Liver (tissue), 3 donors: Measurements from ENCODE around the gene ALCAM.

Experiments used
- ATF3 ChIP-seq: IDR thresholded peaks from 2 replicates; pipeline ENCODE4 v1.6.1; 2016; ENCODE audit warnings: antibody characterized with exemption
- EGR1 ChIP-seq, 2 donors: IDR thresholded peaks; 2 replicates each; pipeline ENCODE4 v1.6.1; 2016 to 2018; ENCODE audit warnings: antibody characterized with exemption in 2 of 2, low read depth in 2 of 2
- FOXA2 ChIP-seq: IDR thresholded peaks from 2 replicates; pipeline ENCODE4 v1.6.1; 2016; ENCODE audit warnings: antibody characterized with exemption
- GABPA ChIP-seq, 2 donors: IDR thresholded peaks in 1 of 2; conservative IDR thresholded peaks in 1 of 2; 2 replicates each; pipeline ENCODE4 v1.6.1; 2016; ENCODE audit warnings: antibody characterized with exemption in 2 of 2, mild to moderate bottlenecking in 1 of 2, moderate library complexity in 1 of 2
- HNF4G ChIP-seq: IDR thresholded peaks from 2 replicates; pipeline ENCODE4 v1.6.1; 2016; ENCODE audit warnings: antibody characterized with exemption
- JUND ChIP-seq, 2 donors: IDR thresholded peaks; 2 replicates each; pipeline ENCODE4 v1.6.1; 2016; ENCODE audit warnings: antibody characterized with exemption in 2 of 2
- MAX ChIP-seq: IDR thresholded peaks from 2 replicates; pipeline ENCODE4 v1.6.1; 2016; ENCODE audit warnings: antibody characterized with exemption
- RAD21 ChIP-seq, 2 donors: IDR thresholded peaks; 2 replicates each; pipeline ENCODE4 v1.6.1; 2016; ENCODE audit warnings: antibody characterized with exemption in 2 of 2, mild to moderate bottlenecking in 2 of 2
- SP1 ChIP-seq: IDR thresholded peaks from 2 replicates; pipeline ENCODE4 v1.6.1; 2018; ENCODE audit warnings: antibody characterized with exemption, mild to moderate bottlenecking
- ZBTB33 ChIP-seq: IDR thresholded peaks from 2 replicates; pipeline ENCODE4 v1.6.1; 2016; ENCODE audit warnings: antibody characterized with exemption
- TF ChIP-seq, protein P1 (sequence below): fragments of 150-350 bp; IDR thresholded peaks from 2 replicates; pipeline ENCODE4 v1.5.1; 2017; ENCODE audit warnings: improper control_type of control experiment, low read depth, low read length; ENCODE audit not compliant: missing input control
- TF ChIP-seq, protein P2 (sequence below): IDR thresholded peaks from 2 replicates; pipeline ENCODE4 v1.6.1; 2016; ENCODE audit warnings: antibody characterized with exemption, mild to moderate bottlenecking
- donor health status: healthy.
- donor health status: healthy.

DNA sequence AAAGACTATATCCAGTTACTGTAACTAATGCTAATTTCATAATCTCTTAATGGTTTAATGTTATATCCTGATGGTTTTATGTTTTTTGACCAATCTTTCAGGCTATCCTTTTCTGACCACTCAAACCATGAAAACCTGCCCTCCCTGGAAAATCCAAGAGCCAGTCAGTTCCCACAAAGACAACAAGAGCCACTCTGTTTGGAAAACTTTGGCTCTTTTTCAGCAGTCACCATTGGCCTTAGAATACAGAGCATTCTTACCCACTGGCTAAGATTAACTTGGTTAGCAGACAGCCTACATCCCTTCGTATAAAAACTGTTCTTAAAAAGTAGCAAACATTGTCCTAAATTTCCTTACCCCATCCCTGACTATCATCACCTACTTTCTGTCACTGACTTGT is 32.9 kb downstream of the ALCAM start:
- TF ChIP-seq SP1 (no peak), ZBTB33 (no peak), GABPA (IDR thresholded peaks at IDR 0.05 in 1 of 2, conservative IDR thresholded peaks at IDR 0.05 in 1 of 2) (no peak), RAD21 (IDR thresholded peaks at IDR 0.05) (no peak), JUND (IDR thresholded peaks at IDR 0.05) (no peak), MAX (no peak), ATF3 (no peak), EGR1 (IDR thresholded peaks at IDR 0.05; ENCODE audit: low read depth in 2 of 2) (no peak), FOXA2 (no peak), HNF4G (no peak)
- TF ChIP-seq, protein P1, sequence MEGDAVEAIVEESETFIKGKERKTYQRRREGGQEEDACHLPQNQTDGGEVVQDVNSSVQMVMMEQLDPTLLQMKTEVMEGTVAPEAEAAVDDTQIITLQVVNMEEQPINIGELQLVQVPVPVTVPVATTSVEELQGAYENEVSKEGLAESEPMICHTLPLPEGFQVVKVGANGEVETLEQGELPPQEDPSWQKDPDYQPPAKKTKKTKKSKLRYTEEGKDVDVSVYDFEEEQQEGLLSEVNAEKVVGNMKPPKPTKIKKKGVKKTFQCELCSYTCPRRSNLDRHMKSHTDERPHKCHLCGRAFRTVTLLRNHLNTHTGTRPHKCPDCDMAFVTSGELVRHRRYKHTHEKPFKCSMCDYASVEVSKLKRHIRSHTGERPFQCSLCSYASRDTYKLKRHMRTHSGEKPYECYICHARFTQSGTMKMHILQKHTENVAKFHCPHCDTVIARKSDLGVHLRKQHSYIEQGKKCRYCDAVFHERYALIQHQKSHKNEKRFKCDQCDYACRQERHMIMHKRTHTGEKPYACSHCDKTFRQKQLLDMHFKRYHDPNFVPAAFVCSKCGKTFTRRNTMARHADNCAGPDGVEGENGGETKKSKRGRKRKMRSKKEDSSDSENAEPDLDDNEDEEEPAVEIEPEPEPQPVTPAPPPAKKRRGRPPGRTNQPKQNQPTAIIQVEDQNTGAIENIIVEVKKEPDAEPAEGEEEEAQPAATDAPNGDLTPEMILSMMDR, result no peak
- TF ChIP-seq, protein P2, sequence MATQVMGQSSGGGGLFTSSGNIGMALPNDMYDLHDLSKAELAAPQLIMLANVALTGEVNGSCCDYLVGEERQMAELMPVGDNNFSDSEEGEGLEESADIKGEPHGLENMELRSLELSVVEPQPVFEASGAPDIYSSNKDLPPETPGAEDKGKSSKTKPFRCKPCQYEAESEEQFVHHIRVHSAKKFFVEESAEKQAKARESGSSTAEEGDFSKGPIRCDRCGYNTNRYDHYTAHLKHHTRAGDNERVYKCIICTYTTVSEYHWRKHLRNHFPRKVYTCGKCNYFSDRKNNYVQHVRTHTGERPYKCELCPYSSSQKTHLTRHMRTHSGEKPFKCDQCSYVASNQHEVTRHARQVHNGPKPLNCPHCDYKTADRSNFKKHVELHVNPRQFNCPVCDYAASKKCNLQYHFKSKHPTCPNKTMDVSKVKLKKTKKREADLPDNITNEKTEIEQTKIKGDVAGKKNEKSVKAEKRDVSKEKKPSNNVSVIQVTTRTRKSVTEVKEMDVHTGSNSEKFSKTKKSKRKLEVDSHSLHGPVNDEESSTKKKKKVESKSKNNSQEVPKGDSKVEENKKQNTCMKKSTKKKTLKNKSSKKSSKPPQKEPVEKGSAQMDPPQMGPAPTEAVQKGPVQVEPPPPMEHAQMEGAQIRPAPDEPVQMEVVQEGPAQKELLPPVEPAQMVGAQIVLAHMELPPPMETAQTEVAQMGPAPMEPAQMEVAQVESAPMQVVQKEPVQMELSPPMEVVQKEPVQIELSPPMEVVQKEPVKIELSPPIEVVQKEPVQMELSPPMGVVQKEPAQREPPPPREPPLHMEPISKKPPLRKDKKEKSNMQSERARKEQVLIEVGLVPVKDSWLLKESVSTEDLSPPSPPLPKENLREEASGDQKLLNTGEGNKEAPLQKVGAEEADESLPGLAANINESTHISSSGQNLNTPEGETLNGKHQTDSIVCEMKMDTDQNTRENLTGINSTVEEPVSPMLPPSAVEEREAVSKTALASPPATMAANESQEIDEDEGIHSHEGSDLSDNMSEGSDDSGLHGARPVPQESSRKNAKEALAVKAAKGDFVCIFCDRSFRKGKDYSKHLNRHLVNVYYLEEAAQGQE, result no peak
